OCI-LY1 (cell line): ENCODE data around the gene EFEMP1.

Experiments used
- H2AFZ ChIP-seq: fragments of 200-600 bp; sonication (generic), shearing (Covaris generic); 2 replicates; pipeline ENCODE4 v1.6.0; 2014; ENCODE audit warnings: antibody characterized with exemption, mild to moderate bottlenecking, low read length
- H3F3A ChIP-seq: fragments of 200-600 bp; sonication (generic), shearing (Covaris generic); 2 replicates; pipeline ENCODE4 v1.6.0; 2014; ENCODE audit warnings: mild to moderate bottlenecking, antibody characterized with exemption, low read length, moderate library complexity; ENCODE audit not compliant: insufficient read depth
- H3K27ac ChIP-seq: fragments of 200-600 bp; sonication (generic); 2 replicates; pipeline ENCODE4 v1.5.1; 2014; ENCODE audit warnings: low read length, mixed run types, mild to moderate bottlenecking, low read depth; ENCODE audit not compliant: poor library complexity, severe bottlenecking
- H3K27me3 ChIP-seq: fragments of 200-600 bp; sonication (generic); 2 replicates; pipeline ENCODE4 v1.6.0; 2014; ENCODE audit warnings: antibody characterized with exemption, mild to moderate bottlenecking, low read length, moderate library complexity; ENCODE audit not compliant: insufficient read depth
- H3K36me3 ChIP-seq: fragments of 200-600 bp; sonication (generic); 2 replicates; pipeline ENCODE4 v1.6.1; 2014; ENCODE audit warnings: mild to moderate bottlenecking, antibody characterized with exemption, low read length, moderate library complexity, mixed read lengths; ENCODE audit not compliant: insufficient read depth
- H3K4me1 ChIP-seq: fragments of 200-600 bp; sonication (generic); 2 replicates; pipeline ENCODE4 v1.5.1; 2014; ENCODE audit warnings: mild to moderate bottlenecking, low read length, moderate library complexity; ENCODE audit not compliant: insufficient read depth, severe bottlenecking
- H3K4me2 ChIP-seq: fragments of 200-600 bp; sonication (generic), shearing (Covaris generic); 2 replicates; pipeline ENCODE4 v1.6.1; 2014; ENCODE audit warnings: low read length
- H3K4me3 ChIP-seq: fragments of 200-600 bp; sonication (generic); 2 replicates; pipeline ENCODE4 v1.5.1; 2014; ENCODE audit warnings: low read length, low read depth, mild to moderate bottlenecking, mixed read lengths; ENCODE audit not compliant: poor library complexity, severe bottlenecking
- H3K79me2 ChIP-seq: fragments of 200-600 bp; shearing (Covaris generic); 2 replicates; pipeline ENCODE4 v1.6.1; 2016; ENCODE audit warnings: mixed run types, low read length, mixed read lengths; ENCODE audit not compliant: insufficient read depth
- H3K9ac ChIP-seq: fragments of 200-600 bp; sonication (generic), shearing (Covaris generic); 2 replicates; pipeline ENCODE4 v1.6.1; 2014; ENCODE audit warnings: mild to moderate bottlenecking, low read length, mixed read lengths
- H3K9me2 ChIP-seq: fragments of 200-600 bp; sonication (generic), shearing (Covaris generic); 2 replicates; pipeline ENCODE4 v1.6.1; 2014; ENCODE audit warnings: low read depth, mild to moderate bottlenecking, low read length, mixed read lengths
- H3K9me3 ChIP-seq: fragments of 200-600 bp; shearing (Covaris generic); 2 replicates; pipeline ENCODE4 v1.6.1; 2014; ENCODE audit warnings: low read length, mixed read lengths
- H4K20me1 ChIP-seq: fragments of 200-600 bp; sonication (generic), shearing (Covaris generic); 2 replicates; pipeline ENCODE4 v1.6.0; 2016; ENCODE audit warnings: mild to moderate bottlenecking, low read length; ENCODE audit not compliant: insufficient read depth
- CTCF ChIP-seq: fragments of 200-600 bp; sonication (generic), shearing (Covaris generic); IDR thresholded peaks from 2 replicates; pipeline ENCODE4 v1.5.1; 2017; ENCODE audit warnings: mild to moderate bottlenecking, antibody characterized with exemption, low read length, moderate library complexity, mixed read lengths
- EZH2 ChIP-seq: fragments of 200-600 bp; sonication (generic), shearing (Covaris generic); IDR thresholded peaks from 2 replicates; pipeline ENCODE4 v1.8.0; 2017; ENCODE audit warnings: borderline replicate concordance, mixed run types, mild to moderate bottlenecking, antibody characterized with exemption, low read length, moderate library complexity, mixed read lengths

The EFEMP1 gene

DNA sequence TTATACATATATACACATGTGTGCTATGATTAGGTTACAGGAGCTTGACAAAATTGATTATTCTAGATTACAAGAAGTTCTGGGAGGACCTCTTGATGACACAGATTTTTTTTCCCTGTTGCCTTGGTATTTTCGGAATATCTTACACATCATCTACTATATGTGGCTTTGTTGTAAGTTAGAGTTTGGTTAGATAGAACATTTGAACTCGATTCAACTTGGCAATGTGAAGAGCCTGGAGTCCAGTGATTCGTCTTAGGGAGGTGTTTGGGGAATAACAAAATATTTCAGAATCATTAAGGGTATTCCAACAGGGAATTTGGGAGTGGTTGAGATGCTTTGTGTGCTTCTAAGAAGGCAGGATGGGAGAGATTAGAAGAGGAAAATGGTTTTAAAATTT is 39.3 kb upstream of the EFEMP1 start:
- TF ChIP-seq CTCF (no peak), EZH2 (no peak)
- Histone ChIP-seq H3F3A (no peaks in the 10 kb centered on the region), H3K9ac (no peak overlapping the region), H3K9me3 (no peaks in the 10 kb centered on the region), H3K4me3 (no peak overlapping the region), H3K9me2 (no peaks in the 10 kb centered on the region), H3K36me3 (no peaks in the 10 kb centered on the region), H3K27ac (no peak overlapping the region), H4K20me1 (no peaks in the 10 kb centered on the region), H3K4me2 (no peak overlapping the region), H3K4me1 (no peaks in the 10 kb centered on the region), H3K27me3 (no peaks in the 10 kb centered on the region; the same call in 1 of the 2 replicates), H2AFZ (no peak overlapping the region), H3K79me2 (no peaks in the 10 kb centered on the region)

DNA sequence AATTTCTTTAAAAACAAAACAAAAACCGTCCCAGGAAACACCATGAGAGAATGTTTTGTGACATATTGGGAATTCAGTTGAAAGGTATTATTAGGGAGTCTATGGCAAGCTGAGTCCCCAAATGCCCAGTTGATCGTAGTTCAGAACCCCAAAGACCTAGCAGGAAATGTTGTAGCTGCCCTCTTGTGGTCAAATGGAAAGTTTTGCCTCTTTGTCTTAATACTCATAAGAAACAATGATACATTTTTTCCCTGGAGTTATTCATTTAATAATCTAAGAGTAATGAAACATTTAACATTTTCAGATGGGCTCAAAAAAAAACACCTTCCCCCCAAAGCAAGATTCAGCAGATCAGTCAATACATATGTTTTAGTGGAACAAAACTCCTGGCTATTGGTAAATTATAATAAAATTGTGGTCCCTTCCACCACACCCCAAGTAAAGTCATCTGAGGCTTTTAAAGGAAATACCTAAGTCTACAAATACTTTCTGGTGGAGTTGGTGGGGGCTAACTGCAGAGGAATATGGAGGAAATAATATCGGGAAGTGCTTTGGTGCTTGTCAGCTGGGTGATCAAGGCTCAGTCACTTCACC is 37.8 kb upstream of the EFEMP1 start:
- no peaks in the 10 kb centered on the region; the same call in 1 of the 2 replicates for H3K27me3 ChIP-seq
- no peak overlapping the region for H3K27ac ChIP-seq
- no peak overlapping the region for H2AFZ ChIP-seq
- H3K79me2 ChIP-seq, result no peaks in the 10 kb centered on the region
- no peaks in the 10 kb centered on the region for H3F3A ChIP-seq
- H4K20me1 ChIP-seq, result no peaks in the 10 kb centered on the region
- H3K4me3 ChIP-seq, result no peak overlapping the region
- H3K36me3 ChIP-seq, result no peaks in the 10 kb centered on the region
- TF ChIP-seq CTCF (peak; percentile 60), EZH2 (no peak)
- H3K9me3 ChIP-seq, result no peaks in the 10 kb centered on the region
- no peaks in the 10 kb centered on the region for H3K4me1 ChIP-seq
- H3K9me2 ChIP-seq, result no peaks in the 10 kb centered on the region
- H3K4me2 ChIP-seq, result no peak overlapping the region
- no peak overlapping the region for H3K9ac ChIP-seq

- no peaks in the 10 kb centered on the region for H3K36me3 ChIP-seq
- H3K79me2 ChIP-seq, result no peaks in the 10 kb centered on the region
- H3K27me3 ChIP-seq, result no peaks in the 10 kb centered on the region; the same call in 1 of the 2 replicates
- no peak for TF ChIP-seq EZH2
- TF ChIP-seq CTCF, result no peak
- H3K9me2 ChIP-seq, result no peaks in the 10 kb centered on the region
- no peaks in the 10 kb centered on the region for H4K20me1 ChIP-seq
- H2AFZ ChIP-seq, result no peak overlapping the region
- H3K4me1 ChIP-seq, result no peaks in the 10 kb centered on the region
- H3K9ac ChIP-seq, result no peak overlapping the region
- H3K4me2 ChIP-seq, result no peak overlapping the region
- H3K4me3 ChIP-seq, result no peak overlapping the region
- no peaks in the 10 kb centered on the region for H3F3A ChIP-seq
- H3K27ac ChIP-seq, result no peak overlapping the region
- H3K9me3 ChIP-seq, result no peaks in the 10 kb centered on the region
Measured at GRCh38 chr2:55958756-55959155, 35.2 kb upstream of the EFEMP1 start.
